ENCODE results near the gene SLC38A5. TPM values are rescaled to one million over a fixed set of nuclear protein-coding genes. Genes with fewer than 3 reads are reported as not detected.
A peak's percentile ranks its signal among the peaks of the same experiment; 100 is the strongest.

Gene SLC38A5
- total and polyA plus RNA-seq, 2 of the 13 experiments (the other 11 are each of a cell fraction or from before 2014, with no cell fraction given), result 46.1 to 73.4 TPM

DNA sequence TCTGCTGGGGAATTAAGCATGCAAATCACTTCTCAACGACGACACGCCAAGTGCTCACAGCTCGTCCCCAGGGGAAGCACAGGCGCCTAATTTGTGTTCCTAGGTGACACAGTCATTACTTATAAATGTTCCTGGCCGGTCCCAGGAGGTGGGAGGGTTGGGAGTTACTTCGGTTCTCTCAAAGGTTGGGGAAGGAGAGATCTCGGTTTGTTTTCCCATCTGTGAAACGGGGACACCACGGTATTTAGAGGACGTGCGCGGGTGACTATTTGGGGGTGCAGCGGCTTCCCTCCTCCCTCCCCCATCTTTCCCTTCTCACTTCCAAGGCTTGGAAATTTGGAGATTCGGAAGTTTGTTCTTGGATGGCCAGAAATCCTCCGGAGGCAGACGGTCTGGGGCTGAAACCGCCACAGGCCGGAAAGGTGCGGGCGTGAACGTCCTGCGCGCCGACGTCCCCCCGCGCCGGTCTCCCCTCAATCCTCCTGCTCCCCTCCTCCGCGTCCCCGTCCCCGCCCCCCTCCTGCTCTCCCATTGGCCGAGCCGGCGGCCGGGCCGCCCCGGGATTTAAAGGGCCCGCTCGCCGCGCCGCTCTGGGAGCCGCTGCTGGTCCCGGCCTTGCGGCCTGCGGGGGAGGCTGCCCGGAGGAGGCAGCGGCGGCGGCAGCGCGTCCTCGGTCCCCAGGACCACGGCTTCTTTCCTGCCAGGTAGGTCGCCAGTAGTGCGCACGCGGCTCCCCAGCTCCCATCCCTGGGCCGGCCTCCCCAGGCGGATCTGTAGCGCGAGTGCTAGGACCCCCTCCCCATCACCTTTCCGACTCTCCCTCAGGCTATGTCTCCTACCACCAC is 38.6 kb upstream of the SLC38A5 start, which contains the start of gene PORCN (continued):
- TF ChIP-seq, protein P1, sequence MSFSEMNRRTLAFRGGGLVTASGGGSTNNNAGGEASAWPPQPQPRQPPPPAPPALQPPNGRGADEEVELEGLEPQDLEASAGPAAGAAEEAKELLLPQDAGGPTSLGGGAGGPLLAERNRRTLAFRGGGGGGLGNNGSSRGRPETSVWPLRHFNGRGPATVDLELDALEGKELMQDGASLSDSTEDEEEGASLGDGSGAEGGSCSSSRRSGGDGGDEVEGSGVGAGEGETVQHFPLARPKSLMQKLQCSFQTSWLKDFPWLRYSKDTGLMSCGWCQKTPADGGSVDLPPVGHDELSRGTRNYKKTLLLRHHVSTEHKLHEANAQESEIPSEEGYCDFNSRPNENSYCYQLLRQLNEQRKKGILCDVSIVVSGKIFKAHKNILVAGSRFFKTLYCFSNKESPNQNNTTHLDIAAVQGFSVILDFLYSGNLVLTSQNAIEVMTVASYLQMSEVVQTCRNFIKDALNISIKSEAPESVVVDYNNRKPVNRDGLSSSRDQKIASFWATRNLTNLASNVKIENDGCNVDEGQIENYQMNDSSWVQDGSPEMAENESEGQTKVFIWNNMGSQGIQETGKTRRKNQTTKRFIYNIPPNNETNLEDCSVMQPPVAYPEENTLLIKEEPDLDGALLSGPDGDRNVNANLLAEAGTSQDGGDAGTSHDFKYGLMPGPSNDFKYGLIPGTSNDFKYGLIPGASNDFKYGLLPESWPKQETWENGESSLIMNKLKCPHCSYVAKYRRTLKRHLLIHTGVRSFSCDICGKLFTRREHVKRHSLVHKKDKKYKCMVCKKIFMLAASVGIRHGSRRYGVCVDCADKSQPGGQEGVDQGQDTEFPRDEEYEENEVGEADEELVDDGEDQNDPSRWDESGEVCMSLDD (CRISPR knock-in tag; IDR thresholded peaks at IDR 0.05; ENCODE audit: borderline replicate concordance), result peak; percentile 44; the same call in 1 of the 2 replicates
- TF ChIP-seq, protein P2, sequence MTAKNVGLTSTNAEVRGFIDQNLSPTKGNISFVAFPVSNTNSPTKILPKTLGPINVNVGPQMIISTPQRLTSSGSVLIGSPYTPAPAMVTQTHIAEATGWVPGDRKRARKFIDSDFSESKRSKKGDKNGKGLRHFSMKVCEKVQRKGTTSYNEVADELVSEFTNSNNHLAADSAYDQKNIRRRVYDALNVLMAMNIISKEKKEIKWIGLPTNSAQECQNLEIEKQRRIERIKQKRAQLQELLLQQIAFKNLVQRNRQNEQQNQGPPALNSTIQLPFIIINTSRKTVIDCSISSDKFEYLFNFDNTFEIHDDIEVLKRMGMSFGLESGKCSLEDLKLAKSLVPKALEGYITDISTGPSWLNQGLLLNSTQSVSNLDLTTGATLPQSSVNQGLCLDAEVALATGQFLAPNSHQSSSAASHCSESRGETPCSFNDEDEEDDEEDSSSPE (CRISPR knock-in tag; IDR thresholded peaks at IDR 0.05), result no peak
- TF ChIP-seq ZNF773 (CRISPR knock-in tag; IDR thresholded peaks at IDR 0.05; ENCODE audit: borderline replicate concordance), result no peak
- no peak for TF ChIP-seq ZNF589 (CRISPR knock-in tag; conservative IDR thresholded peaks at IDR 0.05)
- peak; percentile 54; the same call in 1 of the 2 replicates for TF ChIP-seq ZFX (CRISPR knock-in tag; IDR thresholded peaks at IDR 0.05; ENCODE audit: low read depth)
- TF ChIP-seq DR1 (CRISPR knock-in tag; IDR thresholded peaks at IDR 0.05), result no peak
- no peak for TF ChIP-seq TOPORS (CRISPR knock-in tag; IDR thresholded peaks at IDR 0.05)
- TF ChIP-seq TAF15 (IDR thresholded peaks at IDR 0.05; ENCODE audit: low read depth, low read length, poor library complexity, severe bottlenecking), result peak; percentile 30
- peak; percentile 65 for TF ChIP-seq POLR2AphosphoS5 (IDR thresholded peaks at IDR 0.05; ENCODE audit: low read depth, low read length)
- no peak for TF ChIP-seq NFIC (IDR thresholded peaks at IDR 0.05; ENCODE audit: low read length)
- TF ChIP-seq ZNF12 (CRISPR knock-in tag; IDR thresholded peaks at IDR 0.05), result no peak
- TF ChIP-seq POLR2A (IDR thresholded peaks at IDR 0.05; ENCODE audit: insufficient read depth in 1 of 2, low read depth in 2 of 2, low read length in 2 of 2), result peak in 1 of 2 experiments; percentile 77; a peak in 2 of 4 replicates
- TF ChIP-seq ZNF629 (CRISPR knock-in tag; conservative IDR thresholded peaks at IDR 0.05), result peak; percentile 51; the same call in 1 of the 2 replicates
- TF ChIP-seq, protein P3, sequence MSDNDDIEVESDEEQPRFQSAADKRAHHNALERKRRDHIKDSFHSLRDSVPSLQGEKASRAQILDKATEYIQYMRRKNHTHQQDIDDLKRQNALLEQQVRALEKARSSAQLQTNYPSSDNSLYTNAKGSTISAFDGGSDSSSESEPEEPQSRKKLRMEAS (IDR thresholded peaks at IDR 0.05), result peak; percentile 37
- no peak for TF ChIP-seq KLF9 (CRISPR knock-in tag; IDR thresholded peaks at IDR 0.05; ENCODE audit: low read depth)
- no peak for TF ChIP-seq SRSF1 (optimal IDR thresholded peaks at IDR 0.05; ENCODE audit: low read depth, low read length)
- TF ChIP-seq, protein P4, sequence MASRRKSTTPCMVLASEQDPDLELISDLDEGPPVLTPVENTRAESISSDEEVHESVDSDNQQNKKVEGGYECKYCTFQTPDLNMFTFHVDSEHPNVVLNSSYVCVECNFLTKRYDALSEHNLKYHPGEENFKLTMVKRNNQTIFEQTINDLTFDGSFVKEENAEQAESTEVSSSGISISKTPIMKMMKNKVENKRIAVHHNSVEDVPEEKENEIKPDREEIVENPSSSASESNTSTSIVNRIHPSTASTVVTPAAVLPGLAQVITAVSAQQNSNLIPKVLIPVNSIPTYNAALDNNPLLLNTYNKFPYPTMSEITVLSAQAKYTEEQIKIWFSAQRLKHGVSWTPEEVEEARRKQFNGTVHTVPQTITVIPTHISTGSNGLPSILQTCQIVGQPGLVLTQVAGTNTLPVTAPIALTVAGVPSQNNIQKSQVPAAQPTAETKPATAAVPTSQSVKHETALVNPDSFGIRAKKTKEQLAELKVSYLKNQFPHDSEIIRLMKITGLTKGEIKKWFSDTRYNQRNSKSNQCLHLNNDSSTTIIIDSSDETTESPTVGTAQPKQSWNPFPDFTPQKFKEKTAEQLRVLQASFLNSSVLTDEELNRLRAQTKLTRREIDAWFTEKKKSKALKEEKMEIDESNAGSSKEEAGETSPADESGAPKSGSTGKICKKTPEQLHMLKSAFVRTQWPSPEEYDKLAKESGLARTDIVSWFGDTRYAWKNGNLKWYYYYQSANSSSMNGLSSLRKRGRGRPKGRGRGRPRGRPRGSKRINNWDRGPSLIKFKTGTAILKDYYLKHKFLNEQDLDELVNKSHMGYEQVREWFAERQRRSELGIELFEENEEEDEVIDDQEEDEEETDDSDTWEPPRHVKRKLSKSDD (CRISPR knock-in tag; IDR thresholded peaks at IDR 0.05; ENCODE audit: low read depth), result no peak
- TF ChIP-seq AGO1 (IDR thresholded peaks at IDR 0.05; ENCODE audit: low read depth, low read length, poor library complexity, severe bottlenecking), result no peak
- peak; percentile 47; the same call in 1 of the 2 replicates for TF ChIP-seq NFYC (CRISPR knock-in tag; IDR thresholded peaks at IDR 0.05)

All from HepG2 (cell line).